GM18861 (cell line): ENCODE measurements around the gene HMCN2.
"Not testable (repeated sequence)": the region's sequence is repeated elsewhere in the genome, so short reads cannot be mapped to it uniquely, and the experiment has no call there.

Experiments used
- ATAC-seq: cut with Tn5 transposase; IDR thresholded peaks from one replicate; pipeline ENCODE4 v1.9.1; 2021; ENCODE audit not compliant: unreplicated experiment

HMCN2 gene

DNA sequence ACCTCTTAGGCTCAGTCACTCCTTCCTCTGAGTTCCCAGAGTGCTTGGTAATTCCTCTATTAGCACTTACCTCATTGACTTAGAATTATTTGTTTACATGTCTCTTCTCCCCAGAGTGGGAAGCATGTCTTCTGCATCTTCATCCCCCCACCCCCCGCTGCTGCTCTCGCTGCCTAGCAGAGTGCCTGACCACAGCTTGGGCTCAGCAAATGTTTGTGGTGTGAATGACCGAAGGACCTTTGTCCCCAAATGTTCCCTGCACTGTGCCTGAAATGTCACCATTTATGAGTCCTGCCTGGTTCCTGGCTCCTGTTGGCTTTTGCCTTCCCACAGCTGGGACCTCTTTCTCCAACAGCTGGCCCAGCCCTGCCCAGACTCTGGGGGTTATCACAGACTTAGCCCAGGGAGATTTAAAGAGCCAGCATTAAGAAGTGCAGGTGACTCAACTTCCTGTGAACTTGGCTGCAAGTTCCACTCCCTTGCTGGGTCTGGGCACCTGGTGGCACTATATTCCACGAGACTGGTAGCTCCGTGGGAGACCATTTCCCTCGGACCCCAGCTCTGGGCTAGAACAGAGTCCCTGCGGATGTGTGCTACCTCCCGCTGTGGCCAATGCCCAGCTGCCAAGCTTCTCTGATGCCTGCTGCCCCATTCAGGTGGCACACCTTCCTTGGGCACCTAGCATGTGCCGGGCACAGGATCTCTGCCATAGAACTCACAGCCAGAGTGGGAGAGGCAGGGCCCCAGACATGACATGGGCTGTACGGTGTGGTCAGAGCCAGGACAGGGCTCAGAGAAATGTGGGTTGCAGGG is 1.8 kb upstream of the HMCN2 start:
- no peak for ATAC-seq

DNA sequence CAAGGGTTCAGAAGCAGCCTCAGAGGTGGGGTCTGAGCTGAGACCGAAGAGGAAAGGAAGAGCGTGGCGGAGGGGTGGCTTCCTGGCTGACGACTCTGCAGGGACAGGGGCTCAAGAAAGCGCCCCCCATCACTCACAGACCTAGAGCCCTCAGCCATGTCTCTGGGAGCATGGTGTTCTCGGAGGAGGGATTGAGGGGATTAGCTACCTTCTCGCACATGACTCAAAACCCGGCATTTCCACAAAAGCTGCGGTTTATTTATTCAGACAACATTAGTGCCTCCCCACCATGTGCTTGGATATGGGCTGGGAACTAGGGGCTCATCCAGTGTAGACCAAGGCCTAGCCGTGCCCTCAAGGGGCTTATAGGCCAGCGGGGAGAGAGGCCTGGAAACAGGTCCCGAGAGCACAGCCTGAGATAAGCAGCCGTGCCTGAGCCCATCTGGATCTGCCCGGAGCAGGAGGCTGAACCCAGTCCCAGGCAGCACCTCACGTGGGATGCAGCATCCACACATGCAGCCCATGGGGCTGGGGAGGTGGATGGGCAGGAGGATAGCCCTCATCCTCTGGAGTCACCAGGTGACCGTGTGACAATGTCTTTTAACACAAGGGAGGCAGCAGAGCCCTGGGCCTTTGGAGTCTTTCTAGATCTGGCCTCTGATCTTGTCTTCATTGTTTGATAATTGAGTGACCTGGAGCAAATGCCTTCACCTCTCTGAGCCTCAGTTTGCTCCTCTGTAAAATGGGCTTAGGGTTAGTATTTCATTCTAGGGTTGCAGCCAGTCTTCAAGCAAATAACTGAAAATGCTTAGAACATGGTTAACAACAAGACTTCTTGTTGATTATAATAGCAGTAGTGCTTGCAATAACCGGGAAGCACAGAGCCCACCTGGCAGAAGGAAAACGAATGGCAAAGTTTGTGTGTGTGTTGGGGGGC is 878 bp upstream of the HMCN2 start:
- ATAC-seq: no peak

DNA sequence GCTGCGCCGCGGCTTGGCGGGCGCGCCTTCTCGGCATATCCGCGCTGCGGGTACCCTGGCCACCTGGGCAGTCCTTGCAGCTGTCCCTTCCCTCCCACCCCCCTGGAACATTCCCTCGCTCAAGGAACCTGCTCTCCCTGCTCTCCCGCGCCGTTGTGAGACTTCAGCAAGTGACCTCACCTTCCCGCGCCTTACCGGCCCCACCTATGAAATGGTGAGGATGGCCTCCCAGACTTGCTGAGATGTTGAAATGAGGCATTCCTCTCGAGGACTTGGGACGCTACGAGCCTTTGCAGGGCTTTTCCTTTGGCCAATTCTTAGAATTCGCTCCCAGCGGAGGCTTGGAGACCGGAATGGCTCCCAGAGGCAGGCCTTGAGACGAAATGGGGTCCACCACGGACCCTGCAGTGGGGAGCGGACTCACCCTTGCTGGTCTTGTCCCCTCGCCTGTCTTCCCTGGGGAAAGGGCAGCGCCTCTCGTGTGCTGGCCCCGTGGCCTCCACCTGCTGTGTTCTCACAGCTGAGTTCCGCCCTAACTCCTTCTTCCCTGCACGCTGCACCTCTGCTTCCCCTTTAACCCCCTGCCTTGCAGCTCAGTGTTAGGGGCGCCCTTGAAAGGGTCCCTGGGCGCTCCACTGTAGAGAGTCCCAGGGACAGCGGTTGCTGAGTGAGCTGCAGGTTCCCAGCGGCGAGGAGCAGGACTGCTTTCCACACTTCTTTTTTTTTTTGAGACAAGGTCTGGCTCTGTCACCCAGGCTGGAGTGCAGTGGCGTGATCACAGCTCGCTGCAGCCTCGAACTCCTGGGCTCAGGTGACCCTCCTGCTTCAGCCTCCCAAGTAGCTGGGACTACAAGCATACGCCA is 907 bp downstream of the HMCN2 start:
- no peak for ATAC-seq

DNA sequence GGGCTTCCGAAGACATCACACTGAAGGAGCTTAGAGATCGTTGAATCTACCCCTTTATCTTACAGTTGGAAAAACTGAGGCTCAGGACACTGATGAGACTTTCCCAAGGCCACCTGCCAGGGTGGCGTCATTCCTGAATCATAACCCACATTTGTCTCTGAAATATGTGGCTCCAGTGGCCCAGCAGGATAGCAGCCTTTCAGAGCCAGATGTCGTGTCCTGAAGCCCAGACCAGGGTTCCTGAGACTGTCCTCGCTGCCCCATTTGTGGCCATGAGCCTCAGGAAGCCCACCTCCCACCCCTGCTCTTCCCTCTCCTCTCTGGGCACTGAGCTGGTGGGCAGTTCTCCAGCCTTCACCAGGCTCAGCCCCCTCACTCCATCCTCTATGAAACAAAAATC is 2.4 kb downstream of the HMCN2 start:
- ATAC-seq: no peak

DNA sequence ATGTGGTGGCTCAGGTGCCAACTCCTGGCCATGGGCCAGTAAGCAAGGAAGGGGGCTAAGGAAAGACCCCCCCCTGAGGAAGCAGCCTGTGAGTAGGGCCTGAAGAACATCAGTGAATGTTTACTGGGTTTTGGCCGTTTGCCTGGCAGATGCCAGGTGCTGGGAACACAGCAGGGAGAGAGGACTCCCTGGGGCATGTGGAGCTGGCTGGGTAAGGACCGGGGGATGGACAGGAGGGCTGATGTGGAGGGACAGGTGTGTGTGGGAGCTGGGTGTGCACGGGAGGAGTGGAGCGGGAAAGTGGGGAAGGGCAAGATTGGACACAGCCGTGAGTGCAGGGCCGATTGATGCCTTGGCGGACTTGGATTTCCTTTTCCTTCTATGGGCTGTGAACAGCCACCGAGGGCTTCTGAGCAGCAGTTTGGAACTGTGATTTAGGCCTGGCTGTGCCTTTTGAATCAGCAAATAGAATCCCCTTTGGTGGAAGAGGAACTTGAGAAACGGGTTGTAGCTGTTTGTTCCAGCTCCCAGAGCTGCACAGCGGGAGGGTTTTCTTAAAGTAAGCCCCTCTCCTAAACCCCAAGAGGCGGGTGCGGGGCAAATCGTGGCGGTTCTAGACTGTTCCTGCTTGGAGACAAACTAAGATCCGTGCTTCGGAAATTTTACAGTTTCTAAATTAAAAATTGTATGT is 3.1 kb downstream of the HMCN2 start:
- no peak for ATAC-seq

DNA sequence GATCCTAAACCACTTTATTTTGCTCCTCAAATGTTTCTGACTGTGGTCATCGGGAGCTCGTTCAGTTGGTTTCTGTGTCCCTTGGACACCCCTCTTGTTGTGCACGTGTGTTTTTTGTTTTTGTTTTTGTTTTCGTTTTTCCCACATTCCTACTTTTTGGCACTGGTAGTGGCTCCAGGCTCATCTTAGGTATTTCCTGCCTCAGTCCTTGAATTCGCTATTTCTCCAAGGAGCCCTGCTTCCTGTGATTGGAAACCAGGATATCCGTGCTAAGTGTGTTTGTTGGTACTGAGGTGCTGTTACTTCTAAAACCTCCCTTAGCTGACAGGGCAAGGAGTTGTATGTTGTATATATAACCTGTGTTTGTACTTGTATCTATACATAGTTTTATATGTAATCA is 5.9 kb downstream of the HMCN2 start:
- ATAC-seq: no peak

DNA sequence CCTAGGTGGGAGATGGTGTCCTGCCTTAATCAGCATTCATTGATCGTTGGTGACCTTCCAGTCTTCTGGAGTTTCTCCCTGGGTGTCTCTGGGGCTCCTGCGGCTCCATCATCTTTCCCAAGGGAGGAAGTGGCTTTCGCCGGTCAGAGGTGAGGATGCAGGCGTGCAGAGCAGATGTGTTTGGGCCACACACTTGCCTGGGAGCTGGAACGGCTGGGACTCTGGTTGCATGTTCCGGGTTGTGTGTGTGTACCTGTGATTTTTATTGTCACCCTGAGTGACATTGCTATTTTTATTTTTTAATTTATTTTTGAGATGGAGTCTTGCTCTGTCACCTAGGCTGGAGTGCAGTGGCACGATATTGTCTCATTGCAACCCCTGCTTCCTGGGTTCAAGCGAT is 9.6 kb downstream of the HMCN2 start:
- ATAC-seq: no peak

DNA sequence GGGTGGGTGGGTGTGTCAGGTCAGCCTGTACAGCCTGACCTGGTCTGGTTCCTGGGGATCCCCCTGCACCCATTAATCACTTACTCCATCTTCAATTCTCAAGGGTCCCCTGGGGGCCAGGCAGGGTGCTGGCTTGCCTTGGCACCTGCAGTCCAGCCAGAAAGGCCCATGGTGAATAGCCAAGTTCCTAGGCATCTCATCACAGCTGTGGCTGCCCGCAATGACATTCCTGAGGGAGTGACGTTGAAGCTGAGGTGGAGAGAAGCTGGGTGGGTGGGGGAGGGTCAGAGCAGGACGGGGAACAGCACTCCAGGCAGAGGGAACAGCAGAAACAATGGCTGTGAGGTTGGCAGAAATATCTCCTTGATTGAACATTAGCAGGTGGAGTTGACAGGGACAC is 10.6 kb downstream of the HMCN2 start:
- no peak for ATAC-seq

DNA sequence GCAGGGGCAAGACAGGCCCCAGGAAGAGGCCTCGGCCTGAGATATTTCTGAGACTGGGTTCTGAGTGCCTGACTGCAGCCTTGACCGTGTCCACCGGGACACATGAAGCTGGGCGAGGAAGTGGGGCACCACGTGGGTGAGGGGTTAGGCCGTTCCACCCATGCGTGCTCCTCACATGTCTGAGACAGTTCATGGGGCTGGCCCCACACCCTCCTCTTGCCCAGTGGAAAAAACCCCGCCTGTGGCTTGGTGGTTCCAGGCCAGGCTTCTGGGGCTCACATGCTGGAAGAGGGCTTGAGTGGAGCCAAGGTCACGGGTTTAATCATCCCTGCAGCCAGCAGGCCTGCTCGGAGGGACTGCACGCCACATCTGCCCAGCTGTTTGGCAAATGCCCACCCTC is 11.4 kb downstream of the HMCN2 start:
- no peak for ATAC-seq

DNA sequence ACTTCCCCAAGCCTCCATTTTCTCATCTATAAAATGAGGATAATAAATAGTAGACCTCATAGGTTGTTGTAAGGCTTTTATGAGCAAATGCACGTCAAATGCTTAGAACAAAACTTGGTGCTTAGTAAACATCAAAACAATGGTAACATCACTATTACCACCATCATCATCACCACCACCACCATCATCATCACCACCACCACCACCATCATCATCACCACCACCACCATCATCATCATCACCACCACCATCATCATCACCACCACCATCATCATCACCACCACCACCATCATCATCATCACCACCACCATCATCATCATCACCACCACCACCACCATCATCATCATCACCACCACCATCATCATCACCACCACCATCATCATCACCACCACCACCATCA is 12.0 kb downstream of the HMCN2 start:
- ATAC-seq: not testable (repeated sequence)

DNA sequence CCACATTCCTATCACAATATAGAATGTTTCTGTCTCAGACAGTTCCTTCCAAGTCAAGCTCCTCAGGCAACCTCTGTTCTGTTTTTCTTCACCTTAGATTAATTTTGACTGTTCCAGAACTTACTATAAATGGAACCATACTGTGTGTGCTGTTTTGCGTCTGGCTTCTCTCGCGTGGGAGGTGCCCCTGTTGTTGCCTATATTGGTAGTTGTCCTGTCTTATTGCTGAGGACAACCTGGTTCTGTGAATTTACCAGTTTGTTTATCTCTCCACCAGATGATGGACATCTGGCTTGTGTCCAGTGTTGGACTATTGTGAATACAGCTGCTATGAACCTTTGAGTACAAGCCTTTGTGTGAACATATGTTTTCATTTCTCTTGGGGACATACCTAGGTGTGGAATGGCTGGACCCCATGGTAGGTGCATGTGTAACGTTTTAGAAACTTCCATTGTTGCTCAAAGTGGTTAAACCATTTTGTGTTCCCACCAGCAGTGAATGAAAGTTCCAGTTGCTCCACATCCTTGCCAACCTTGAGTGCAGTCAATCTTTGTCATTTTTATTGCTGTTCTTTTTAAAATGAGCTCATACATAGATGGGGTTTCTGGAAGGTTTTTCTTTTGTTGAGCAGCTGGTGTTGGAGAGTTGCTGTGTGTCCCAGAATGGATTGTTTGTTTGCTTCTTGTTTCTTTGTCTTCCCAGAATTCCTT is 18.1 kb downstream of the HMCN2 start:
- ATAC-seq: no peak

DNA sequence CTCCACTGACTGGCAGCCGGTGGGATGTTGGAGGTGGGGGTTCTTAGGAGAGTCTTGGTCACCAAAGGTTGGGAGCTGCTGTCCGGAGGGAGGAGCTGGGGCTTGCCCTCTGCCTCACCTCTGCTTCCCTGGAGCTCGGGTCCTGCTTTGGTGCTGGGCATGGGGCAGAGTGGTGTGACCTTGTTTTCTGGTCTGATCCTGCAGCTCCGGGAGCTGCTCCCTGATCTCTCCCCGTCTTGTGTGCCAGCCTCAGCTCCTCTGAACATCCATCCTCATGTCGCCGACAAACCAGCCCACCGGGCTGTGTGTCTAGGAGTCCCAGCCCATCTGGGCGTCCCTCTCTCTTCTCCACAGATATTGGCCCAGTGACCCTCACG is 18.7 kb downstream of the HMCN2 start:
- no peak for ATAC-seq

DNA sequence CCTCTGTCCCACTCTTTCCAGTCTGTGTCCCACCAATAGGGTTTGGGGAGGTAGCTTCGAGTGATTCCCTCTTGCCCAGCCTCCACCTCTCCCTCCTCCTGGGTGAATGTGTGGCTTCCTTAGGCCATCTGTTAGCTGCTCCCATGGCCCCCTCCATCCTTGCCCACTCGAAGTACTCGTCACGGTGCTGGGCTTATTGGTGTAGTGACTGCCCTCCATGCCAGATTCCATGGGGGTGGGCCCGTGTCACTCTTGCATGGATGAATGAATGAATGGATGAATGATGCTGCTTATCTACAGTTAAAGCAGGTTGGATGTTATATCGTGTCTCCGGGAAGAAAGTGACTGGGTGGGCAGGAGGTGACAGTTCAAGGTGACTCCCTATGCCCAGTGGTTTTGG is 19.1 kb downstream of the HMCN2 start:
- no peak for ATAC-seq

DNA sequence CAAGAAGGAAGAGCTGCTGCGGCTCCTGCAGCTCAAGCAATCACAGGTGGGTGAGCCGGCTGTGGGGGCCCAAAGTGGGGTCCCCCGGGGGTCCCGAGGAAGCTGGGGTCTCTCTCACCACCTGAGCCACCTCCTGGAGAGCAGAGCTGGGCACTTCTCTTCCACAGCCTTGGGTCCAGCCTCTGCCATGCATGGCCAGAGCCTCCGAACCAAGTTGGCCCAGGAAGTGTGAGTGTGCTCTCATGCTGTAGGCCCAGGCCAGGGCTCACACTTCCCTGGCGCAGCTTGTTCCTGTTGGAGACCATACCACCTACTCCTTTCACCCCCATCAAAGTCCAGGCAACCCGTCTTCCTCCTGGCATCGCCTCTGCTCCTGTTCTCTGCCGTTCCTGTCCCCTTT is 19.7 kb downstream of the HMCN2 start:
- ATAC-seq: no peak

DNA sequence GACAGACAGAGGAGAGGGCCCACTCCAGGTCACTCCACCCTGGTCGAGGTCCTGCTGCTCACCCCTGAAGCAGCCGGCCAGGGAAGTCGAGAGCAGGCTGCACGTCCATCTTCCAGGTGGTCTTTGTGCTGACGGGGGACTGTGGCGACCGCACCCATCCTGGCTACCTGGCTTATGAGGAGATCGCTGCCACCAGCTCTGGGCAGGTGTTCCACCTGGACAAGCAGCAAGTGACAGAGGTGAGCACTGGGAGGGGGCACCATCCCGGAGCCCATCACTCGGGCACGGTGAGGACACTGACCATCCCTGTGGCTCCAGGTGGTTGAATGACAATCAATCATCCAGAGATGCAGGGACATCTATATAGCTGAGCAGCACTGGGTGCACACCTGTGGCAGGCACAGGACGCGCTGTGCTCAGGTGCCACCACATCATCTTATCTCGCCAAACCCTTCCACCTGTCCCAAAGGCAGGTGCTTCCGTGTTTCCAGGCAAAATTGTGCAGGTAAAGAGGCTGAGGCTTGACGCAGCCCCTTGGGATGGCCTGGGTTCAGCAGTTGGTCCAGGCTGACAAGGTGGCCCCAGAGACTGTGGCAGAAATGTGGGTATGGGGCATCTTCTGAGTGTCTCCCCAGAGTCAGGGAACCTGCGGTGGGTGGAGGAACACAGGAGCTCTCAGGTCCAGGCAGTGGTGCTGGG is 20.7 kb downstream of the HMCN2 start:
- no peak for ATAC-seq

DNA sequence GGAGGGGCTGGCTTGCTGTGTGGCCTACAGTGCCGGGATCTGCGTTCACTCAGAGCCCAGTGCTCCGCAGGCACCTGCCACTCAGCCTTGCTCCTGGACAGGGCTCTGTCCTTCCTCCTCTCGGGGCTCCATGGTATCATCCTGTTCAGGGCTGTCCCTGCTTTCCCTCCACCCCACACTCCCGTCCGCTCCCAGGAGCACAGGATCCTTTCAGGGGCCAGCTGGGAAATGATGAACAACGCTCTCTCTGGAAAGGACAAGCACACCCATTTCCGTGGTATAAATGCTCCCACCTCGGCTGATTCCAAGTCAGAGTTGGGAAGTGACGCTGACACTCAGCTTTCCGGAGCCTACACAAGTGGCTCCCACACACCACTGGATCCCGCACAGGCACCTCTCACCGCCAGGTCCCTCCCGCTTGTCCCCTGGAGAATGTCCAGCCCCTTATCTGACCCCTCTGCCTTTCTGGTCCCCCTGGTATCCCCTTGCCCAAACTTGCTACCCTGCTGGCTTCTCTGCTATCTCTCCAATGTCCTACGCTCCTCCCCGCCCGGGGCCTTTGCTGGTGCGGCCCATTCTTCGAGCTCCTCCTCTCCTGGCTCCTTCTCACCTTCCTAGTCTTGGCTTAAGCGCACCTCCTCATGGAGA is 21.3 kb downstream of the HMCN2 start:
- no peak for ATAC-seq

DNA sequence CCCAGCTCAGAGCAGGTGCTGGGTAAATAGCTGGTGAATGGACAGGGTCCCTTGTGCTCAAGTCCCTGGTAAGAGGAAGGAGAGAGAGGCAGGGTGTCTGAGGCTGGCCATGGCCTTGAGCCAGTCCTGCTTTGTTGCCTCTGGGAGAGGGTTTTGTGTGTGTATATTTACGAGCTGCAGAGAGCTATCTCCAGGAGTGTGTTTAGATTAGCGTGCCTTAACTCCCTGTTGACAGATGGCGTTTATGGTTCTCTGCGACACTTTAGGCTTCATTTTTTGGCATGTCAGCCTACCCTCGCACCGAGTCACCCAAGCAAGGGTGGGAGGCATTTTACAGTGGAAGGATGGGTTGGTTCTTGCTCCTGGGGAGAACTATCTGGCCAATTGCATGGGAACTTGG is 22.2 kb downstream of the HMCN2 start:
- ATAC-seq: no peak

DNA sequence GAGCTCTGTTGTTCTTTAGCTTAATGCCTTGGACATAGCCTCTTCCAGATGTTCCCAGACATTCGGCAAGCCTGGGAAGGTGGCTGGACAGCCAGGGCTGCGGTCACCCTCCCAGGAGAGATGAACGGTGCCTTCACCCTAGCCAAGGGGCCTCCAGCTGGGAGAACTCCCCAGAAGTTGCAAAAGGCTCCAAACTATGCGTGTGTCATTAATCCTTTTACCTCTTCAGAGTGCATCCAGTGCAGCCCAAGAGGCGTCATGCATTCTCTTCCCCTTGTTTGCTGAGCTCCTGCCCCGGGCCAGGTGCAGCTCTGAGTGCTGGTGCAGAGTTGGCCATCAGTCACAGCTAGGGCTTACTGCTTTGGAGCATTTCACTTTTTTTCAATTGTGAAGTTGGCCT is 22.8 kb downstream of the HMCN2 start:
- ATAC-seq: no peak
